ENCODE data around the gene C12orf43. TPM values are rescaled to one million over a fixed set of nuclear protein-coding genes. Genes with fewer than 3 reads are reported as not detected.
A peak's percentile ranks its signal among the peaks of the same experiment; 100 is the strongest.
"Not testable (repeated sequence)": the region's sequence is repeated elsewhere in the genome, so short reads cannot be mapped to it uniquely, and the experiment has no call there.

The C12orf43 gene
- 10 to 100 TPM in 2 of 4 donors, 1 to 10 TPM in 2; 7.0 to 32.2 (median 18.0) TPM for total RNA-seq

- intact Hi-C loops (cut with DNase I; ENCODE audit: low total_unique reads) = no loop called here
- Histone ChIP-seq H3K9me3 (no peaks in the 10 kb centered on the region), H3K4me3 (peak within 1 kb of the TSS; percentile 63 to 81 (median 77)), H3K27ac (peak within 1 kb of the TSS; percentile 72 to 85 (median 78)), H3K36me3 (no peaks in the 10 kb centered on the region), H3K4me1 (peaks cover 7 to 12% (median 9%) of the 10 kb centered on the region in 4 donors), H3K27me3 (no peaks in the 10 kb centered on the region)
- TF ChIP-seq POLR2A (IDR thresholded peaks at IDR 0.05) (no peak), POLR2AphosphoS5 (IDR thresholded peaks at IDR 0.05) (peak; percentile 47 to 80 (median 55))
- peak; percentile 94 for DNase-seq
- WGBS, 2 donors (ENCODE audit: low coverage in 1 of 2) = 0 to 1% methylated on average over 7 to 34 of the region's 34 CpGs
- in situ Hi-C loops (cut with MboI; ENCODE audit: low pct_ligation_motif_present in 1 of 4, low pct_unique_long_range_greater_than_20kb in 1 of 4, low sequenced_read_pairs in 3 of 4) = no loop called here
These were observed at the start of gene C12orf43 for GRCh38 chr12:121015825-121016766. TSS of gene C12orf43 (minus strand) at chr12:121016487. CDS start at chr12:121016474, 13 bp downstream.

GRCh38 chr12:121065345-121065744, 49.1 kb upstream of the C12orf43 start:
- intact Hi-C loops (cut with DNase I; ENCODE audit: low total_unique reads) = no loop called here

GRCh38 chr12:121064586-121064985, 48.3 kb upstream of the C12orf43 start:
- peaks cover 0 to 10% (median 4%) of the 10 kb centered on the region in 4 donors for H3K4me1 ChIP-seq
- H3K4me3 ChIP-seq; intact Hi-C loops (cut with DNase I; ENCODE audit: low total_unique reads); H3K27ac ChIP-seq; H3K9me3 ChIP-seq; H3K36me3 ChIP-seq; H3K27me3 ChIP-seq; in situ Hi-C loops (cut with MboI; ENCODE audit: low pct_ligation_motif_present in 1 of 4, low pct_unique_long_range_greater_than_20kb in 1 of 4, low sequenced_read_pairs in 3 of 4); DNase-seq: not testable (repeated sequence)
- WGBS, 2 donors (ENCODE audit: low coverage in 1 of 2) = 92 to 95% methylated on average over 8 to 12 of the region's 12 CpGs

More at GRCh38 chr12:121065345-121065744, 49.1 kb upstream of the C12orf43 start:
- 13 to 56% methylated on average over 1 to 2 of the region's 2 CpGs for WGBS, 2 donors (ENCODE audit: low coverage in 1 of 2)
- Histone ChIP-seq H3K27ac (no peak overlapping the region), H3K36me3 (no peaks in the 10 kb centered on the region), H3K4me3 (no peak overlapping the region), H3K4me1 (peaks cover 0 to 5% (median 2%) of the 10 kb centered on the region in 4 donors), H3K27me3 (no peaks in the 10 kb centered on the region), H3K9me3 (no peaks in the 10 kb centered on the region)
- TF ChIP-seq POLR2A (IDR thresholded peaks at IDR 0.05) = no peak
- TF ChIP-seq POLR2AphosphoS5 (IDR thresholded peaks at IDR 0.05) = no peak
- no peak for TF ChIP-seq EP300 (IDR thresholded peaks at IDR 0.05; ENCODE audit: low read depth)
- TF ChIP-seq CTCF (IDR thresholded peaks at IDR 0.05) = no peak
- no peak for DNase-seq
- in situ Hi-C loops (cut with MboI; ENCODE audit: low pct_ligation_motif_present in 1 of 4, low pct_unique_long_range_greater_than_20kb in 1 of 4, low sequenced_read_pairs in 3 of 4) = no loop called here

GRCh38 chr12:121064116-121064515, 47.8 kb upstream of the C12orf43 start:
- intact Hi-C loops (cut with DNase I; ENCODE audit: low total_unique reads) = no loop called here
- TF ChIP-seq CTCF (IDR thresholded peaks at IDR 0.05) (no peak), POLR2AphosphoS5 (IDR thresholded peaks at IDR 0.05) (no peak), POLR2A (IDR thresholded peaks at IDR 0.05) (no peak), EP300 (IDR thresholded peaks at IDR 0.05; ENCODE audit: low read depth) (no peak)
- DNase-seq = no peak
- in situ Hi-C loops (cut with MboI; ENCODE audit: low pct_ligation_motif_present in 1 of 4, low pct_unique_long_range_greater_than_20kb in 1 of 4, low sequenced_read_pairs in 3 of 4) = no loop called here
- 56 to 88% methylated on average over 1 of the region's 1 CpG for WGBS, 2 donors (ENCODE audit: low coverage in 1 of 2)
- Histone ChIP-seq H3K27me3 (no peaks in the 10 kb centered on the region), H3K36me3 (no peaks in the 10 kb centered on the region), H3K27ac (no peak overlapping the region), H3K9me3 (no peaks in the 10 kb centered on the region), H3K4me1 (peaks cover 0 to 10% (median 4%) of the 10 kb centered on the region in 4 donors), H3K4me3 (no peak overlapping the region)

- 90 to 93% methylated on average over 9 to 11 of the region's 11 CpGs for WGBS, 2 donors (ENCODE audit: low coverage in 1 of 2)
- Histone ChIP-seq H3K27me3 (no peaks in the 10 kb centered on the region), H3K4me3 (no peak overlapping the region), H3K27ac (no peak overlapping the region), H3K9me3 (no peaks in the 10 kb centered on the region), H3K36me3 (no peaks in the 10 kb centered on the region), H3K4me1 (peaks cover 0 to 10% (median 4%) of the 10 kb centered on the region in 4 donors)
- in situ Hi-C loops (cut with MboI; ENCODE audit: low pct_ligation_motif_present in 1 of 4, low pct_unique_long_range_greater_than_20kb in 1 of 4, low sequenced_read_pairs in 3 of 4) (no loop called here), intact Hi-C loops (cut with DNase I; ENCODE audit: low total_unique reads) (no loop called here)
- DNase-seq = no peak
- TF ChIP-seq POLR2A (IDR thresholded peaks at IDR 0.05) (no peak), POLR2AphosphoS5 (IDR thresholded peaks at IDR 0.05) (no peak), EP300 (IDR thresholded peaks at IDR 0.05; ENCODE audit: low read depth) (no peak), CTCF (IDR thresholded peaks at IDR 0.05) (no peak)
These were observed 46.2 kb upstream of the C12orf43 start for GRCh38 chr12:121062391-121063045.
